CD4-positive, alpha-beta T cell (primary cell): ENCODE results near the gene FBLN5. TPM values are rescaled to one million over a fixed set of nuclear protein-coding genes. Genes with fewer than 3 reads are reported as not detected.

Experiments used
- ATAC-seq: fragments of 200-7000 bp; cut with Tn5 transposase; one replicate; pipeline ENCODE4 v1.10.0; 2022; ENCODE audit warnings: mild to moderate bottlenecking; ENCODE audit not compliant: poor library complexity
- CTCF ChIA-PET: fragments of 350-600 bp; sonication (Branson Sonifier 250); formaldehyde crosslinking; loops from one replicate; lab custom pipeline; 2021; ENCODE audit warnings: antibody characterized with exemption, inconsistent platforms; lab: Charles Lee
- POLR2A ChIA-PET: fragments of 350-600 bp; sonication (Branson Sonifier 250); formaldehyde crosslinking; loops from one replicate; lab custom pipeline; 2021; ENCODE audit warnings: antibody characterized with exemption, inconsistent platforms; lab: Charles Lee
- DNase-seq, 14 experiments: peaks; one replicate each; pipeline ENCODE4 v3.0.0-alpha.2; 2013 to 2020; ENCODE audit warnings: mixed read lengths in 2 of 14
- H3K27ac ChIP-seq, 2 donors: one replicate each; pipeline versions ENCODE4 v1.5.1 to v1.7.0; 2013; ENCODE audit warnings: low read length in 2 of 2, low read depth in 1 of 2, mild to moderate bottlenecking in 1 of 2
- H3K27me3 ChIP-seq, 2 experiments: 1 replicate in 1 of 2; 2 replicates in 1 of 2; pipeline versions ENCODE4 v1.6.1 to v1.7.0; 2013; ENCODE audit warnings: low read length in 2 of 2, control low read depth in 1 of 2, mild to moderate bottlenecking in 1 of 2, moderate library complexity in 1 of 2; ENCODE audit not compliant: insufficient read depth in 2 of 2, control insufficient read depth in 1 of 2
- H3K36me3 ChIP-seq: one replicate; pipeline ENCODE4 v1.6.1; 2013; ENCODE audit warnings: low read length, control low read depth; ENCODE audit not compliant: insufficient read depth
- H3K4me1 ChIP-seq: one replicate; pipeline ENCODE4 v1.6.1; 2013; ENCODE audit warnings: low read length, control low read depth; ENCODE audit not compliant: insufficient read depth
- H3K4me3 ChIP-seq: one replicate; pipeline ENCODE4 v1.5.1; 2013; ENCODE audit warnings: mild to moderate bottlenecking, low read length, moderate library complexity
- H3K9me3 ChIP-seq, 2 experiments: 1 replicate in 1 of 2; 2 replicates in 1 of 2; pipeline versions ENCODE4 v1.6.1 to v1.7.0; 2013; ENCODE audit warnings: low read length in 2 of 2, mild to moderate bottlenecking in 2 of 2, control low read depth in 1 of 2, moderate library complexity in 1 of 2; ENCODE audit not compliant: control insufficient read depth in 1 of 2, insufficient read depth in 1 of 2
- H3K27ac Mint-ChIP-seq: one replicate; pipeline ENCODE4 v1.8.0; 2020; ENCODE audit warnings: mixed read lengths
- H3K27me3 Mint-ChIP-seq: one replicate; pipeline ENCODE4 v1.8.0; 2021; ENCODE audit warnings: mixed read lengths
- H3K36me3 Mint-ChIP-seq: one replicate; pipeline ENCODE4 v1.8.0; 2021; ENCODE audit warnings: low read depth, mixed read lengths
- H3K4me1 Mint-ChIP-seq: one replicate; pipeline ENCODE4 v1.8.0; 2021; ENCODE audit warnings: low read depth, mixed read lengths
- H3K4me3 Mint-ChIP-seq: one replicate; pipeline ENCODE4 v1.8.0; 2020; ENCODE audit warnings: mild to moderate bottlenecking, mixed read lengths
- H3K9me3 Mint-ChIP-seq: one replicate; pipeline ENCODE4 v1.8.0; 2020; ENCODE audit warnings: mixed read lengths
- intact Hi-C, 2 experiments: fragments of 100-400 bp; cut with DNase I in 1 of 2; cut with micrococcal nuclease in 1 of 2; formaldehyde crosslinking; loops; one replicate each; pipeline versions ENCODE4 v1.15.1 to v1.9.0; 2023 to 2025; cut with DNase I, micrococcal nuclease
- total RNA-seq, 174 experiments: library from RNA in 2 of 174; stranded (reverse) in 2 of 174; gene quantifications; one replicate each; pipeline ENCODE4 v1.2.3 and lab custom pipeline; 2021 to 2026
- TF ChIP-seq, protein P1 (sequence below): fragments of 200-600 bp; IDR thresholded peaks from one replicate; pipeline ENCODE4 v1.8.0; 2022; ENCODE audit warnings: antibody characterized with exemption, mild to moderate bottlenecking

The FBLN5 gene
- total RNA-seq, 2 experiments from 2014 or later = 1.2 to 1.5 TPM

DNA sequence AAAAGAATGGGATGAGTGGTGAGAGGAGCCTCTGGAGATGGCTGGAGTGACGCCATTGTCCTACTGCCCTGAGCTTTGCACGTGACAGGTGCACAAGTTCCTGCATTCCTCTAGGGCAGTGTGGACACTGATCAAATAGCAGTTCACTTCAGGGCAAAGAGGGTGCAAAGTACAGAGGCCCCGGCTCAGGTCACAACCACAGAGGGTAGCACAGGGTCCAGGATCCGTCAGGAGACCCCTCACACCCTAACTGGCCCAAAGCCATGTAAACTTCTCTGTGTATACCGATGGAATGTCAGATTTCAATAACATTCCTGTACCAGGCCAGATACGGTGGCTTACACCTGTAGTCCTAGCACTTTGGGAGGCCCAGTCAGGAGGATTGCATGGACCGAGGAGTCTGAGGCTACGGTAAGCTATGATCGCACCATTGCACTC, 10.4 kb upstream of the FBLN5 start:
- H3K4me3 ChIP-seq = no peak overlapping the region
- DNase-seq (no peak), ATAC-seq (no peak)
- POLR2A ChIA-PET = no interaction called here
- no peak overlapping the region for H3K27ac ChIP-seq
- H3K36me3 ChIP-seq = no peaks in the 10 kb centered on the region
- no peaks in the 10 kb centered on the region for H3K4me1 ChIP-seq
- Mint-ChIP-seq H3K4me3 (no peak overlapping the region), H3K27ac (no peak overlapping the region), H3K9me3 (no peaks in the 10 kb centered on the region), H3K36me3 (no peaks in the 10 kb centered on the region), H3K27me3 (peaks cover 5% of the 10 kb centered on the region), H3K4me1 (no peaks in the 10 kb centered on the region)
- CTCF ChIA-PET = no interaction called here
- H3K27me3 ChIP-seq = peaks cover 0 to 2% of the 10 kb centered on the region in 2 experiments
- TF ChIP-seq, protein P1, sequence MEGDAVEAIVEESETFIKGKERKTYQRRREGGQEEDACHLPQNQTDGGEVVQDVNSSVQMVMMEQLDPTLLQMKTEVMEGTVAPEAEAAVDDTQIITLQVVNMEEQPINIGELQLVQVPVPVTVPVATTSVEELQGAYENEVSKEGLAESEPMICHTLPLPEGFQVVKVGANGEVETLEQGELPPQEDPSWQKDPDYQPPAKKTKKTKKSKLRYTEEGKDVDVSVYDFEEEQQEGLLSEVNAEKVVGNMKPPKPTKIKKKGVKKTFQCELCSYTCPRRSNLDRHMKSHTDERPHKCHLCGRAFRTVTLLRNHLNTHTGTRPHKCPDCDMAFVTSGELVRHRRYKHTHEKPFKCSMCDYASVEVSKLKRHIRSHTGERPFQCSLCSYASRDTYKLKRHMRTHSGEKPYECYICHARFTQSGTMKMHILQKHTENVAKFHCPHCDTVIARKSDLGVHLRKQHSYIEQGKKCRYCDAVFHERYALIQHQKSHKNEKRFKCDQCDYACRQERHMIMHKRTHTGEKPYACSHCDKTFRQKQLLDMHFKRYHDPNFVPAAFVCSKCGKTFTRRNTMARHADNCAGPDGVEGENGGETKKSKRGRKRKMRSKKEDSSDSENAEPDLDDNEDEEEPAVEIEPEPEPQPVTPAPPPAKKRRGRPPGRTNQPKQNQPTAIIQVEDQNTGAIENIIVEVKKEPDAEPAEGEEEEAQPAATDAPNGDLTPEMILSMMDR = no peak
- H3K9me3 ChIP-seq = no peaks in the 10 kb centered on the region
- intact Hi-C loops = no loop called here

DNA sequence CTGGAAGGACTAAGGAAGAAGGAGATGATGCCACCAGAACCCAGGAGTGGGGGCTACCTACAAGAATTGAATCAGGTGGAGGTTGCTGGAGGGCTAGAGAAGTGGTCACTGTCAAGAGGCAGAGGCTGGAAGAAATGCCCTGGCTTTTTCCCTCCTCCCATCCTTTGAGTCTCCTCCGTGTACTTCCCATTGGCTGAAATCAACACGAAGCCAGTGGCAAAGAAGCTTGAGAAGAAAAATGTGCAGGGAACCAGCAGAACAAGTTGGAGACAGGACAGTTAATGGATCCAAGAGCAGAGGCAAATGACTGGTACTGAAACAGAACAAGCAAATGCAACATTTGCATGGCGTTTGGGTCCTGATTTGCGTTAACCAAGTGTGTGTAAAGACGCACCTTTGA, 9.1 kb upstream of the FBLN5 start:
- Histone ChIP-seq H3K9me3 (no peaks in the 10 kb centered on the region), H3K27ac (no peak overlapping the region), H3K27me3 (peaks cover 0 to 2% of the 10 kb centered on the region in 2 experiments), H3K36me3 (no peaks in the 10 kb centered on the region), H3K4me1 (no peaks in the 10 kb centered on the region), H3K4me3 (no peak overlapping the region)
- Mint-ChIP-seq H3K27ac (no peak overlapping the region), H3K4me1 (no peaks in the 10 kb centered on the region), H3K4me3 (no peak overlapping the region), H3K36me3 (no peaks in the 10 kb centered on the region), H3K27me3 (peaks cover 5% of the 10 kb centered on the region), H3K9me3 (no peaks in the 10 kb centered on the region)
- POLR2A ChIA-PET = interaction anchor here (0.6 kb wide), 1 partner anchor 83 kb away, joined by 4 read pairs; the partner anchor contains the start of gene TRIP11
- intact Hi-C loops = no loop called here
- no peak for DNase-seq
- CTCF ChIA-PET = no interaction called here
- no peak for ATAC-seq
- TF ChIP-seq, protein P1 = no peak

DNA sequence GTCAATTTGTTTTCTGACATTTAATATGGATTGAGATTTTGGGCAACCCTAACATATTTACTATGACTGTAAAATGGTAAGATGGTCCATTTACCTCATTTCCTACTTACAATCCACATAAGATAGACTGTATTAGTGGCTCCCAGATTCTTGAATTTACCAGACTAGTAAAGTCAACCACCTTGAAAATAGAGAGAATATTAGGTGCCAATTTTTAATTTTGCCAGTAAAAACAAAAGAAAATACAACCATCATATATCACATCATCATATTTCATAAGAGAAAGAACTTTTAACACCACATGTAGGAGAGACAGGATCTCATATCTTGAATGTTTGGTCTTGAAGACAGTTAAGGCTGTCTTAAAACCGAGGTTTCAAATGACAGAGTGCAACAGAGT, 7.7 kb upstream of the FBLN5 start:
- CTCF ChIA-PET = no interaction called here
- DNase-seq (no peak), ATAC-seq (no peak)
- Mint-ChIP-seq H3K4me3 (no peak overlapping the region), H3K27me3 (peaks cover 5% of the 10 kb centered on the region), H3K36me3 (no peaks in the 10 kb centered on the region), H3K4me1 (no peaks in the 10 kb centered on the region), H3K27ac (no peak overlapping the region), H3K9me3 (no peaks in the 10 kb centered on the region)
- Histone ChIP-seq H3K27me3 (peaks cover 0 to 2% of the 10 kb centered on the region in 2 experiments), H3K9me3 (no peaks in the 10 kb centered on the region), H3K27ac (no peak overlapping the region), H3K4me3 (no peak overlapping the region), H3K4me1 (no peaks in the 10 kb centered on the region), H3K36me3 (no peaks in the 10 kb centered on the region)
- TF ChIP-seq, protein P1 = no peak
- intact Hi-C loops = no loop called here
- POLR2A ChIA-PET = interaction anchor here (0.7 kb wide), 1 partner anchor 173 kb away, joined by 3 read pairs; no protein-coding TSS in a partner anchor
